GM18507 (cell line): ENCODE results near the gene UBAC2.
A peak's percentile ranks its signal among the peaks of the same experiment; 100 is the strongest.
"Not testable (repeated sequence)": the region's sequence is repeated elsewhere in the genome, so short reads cannot be mapped to it uniquely, and the experiment has no call there.

Experiments used
- DNase-seq: peaks from one replicate; pipeline ENCODE4 v3.0.0; 2011; ENCODE audit warnings: low read depth; ENCODE audit not compliant: insufficient read length; ENCODE audit errors: extremely low spot score
- FAIRE-seq: peaks from 2 replicates; lab custom pipeline; 2011; peaks lifted over from hg19 to GRCh38; lab: Jason Lieb, UNC

Gene UBAC2

DNA sequence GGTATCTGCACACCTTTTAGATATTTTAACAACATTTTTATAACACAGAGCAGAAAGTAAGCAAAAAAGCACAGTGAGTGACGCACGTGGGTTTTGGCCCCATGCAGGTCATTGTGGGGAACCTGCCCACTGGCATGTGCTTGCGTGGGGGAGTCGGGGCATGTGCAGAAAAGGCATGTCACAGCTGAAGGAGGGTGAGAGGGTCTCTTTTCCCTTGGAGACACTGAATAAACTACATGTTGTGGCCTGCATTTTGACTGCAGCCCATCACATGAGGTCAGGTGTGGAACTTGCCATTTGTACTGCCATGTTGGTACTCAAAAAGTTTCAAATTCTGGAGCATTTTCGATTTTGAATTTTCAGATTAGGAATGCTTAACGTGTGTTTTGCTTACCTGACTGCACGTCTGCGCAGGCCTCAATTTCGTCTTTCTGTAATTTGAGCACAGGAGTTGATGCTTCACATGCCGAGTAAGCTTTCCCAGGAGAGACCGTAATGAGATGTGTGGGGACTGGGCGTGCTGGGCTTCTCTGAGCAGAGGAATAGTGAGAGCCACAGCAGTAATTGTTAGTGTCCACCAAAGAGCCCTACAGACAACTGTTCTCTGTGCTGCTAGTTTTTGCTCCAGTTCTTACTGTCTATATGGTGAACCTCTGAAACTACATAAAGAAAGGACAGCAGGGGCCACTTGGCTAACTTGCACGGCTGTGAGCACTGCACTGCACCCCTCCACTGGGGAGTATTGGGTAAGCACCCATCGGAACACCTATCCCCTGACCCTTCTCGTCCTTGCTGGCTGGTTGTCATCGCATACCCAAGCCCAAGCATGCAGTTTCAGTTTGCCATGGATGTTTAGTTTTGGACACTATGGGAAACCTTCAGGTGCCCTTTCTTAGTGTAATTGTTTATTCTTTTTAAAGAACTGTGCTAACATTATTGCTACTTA is 179.5 kb downstream of the UBAC2 start:
- DNase-seq (no peak), FAIRE-seq (no peak)

DNA sequence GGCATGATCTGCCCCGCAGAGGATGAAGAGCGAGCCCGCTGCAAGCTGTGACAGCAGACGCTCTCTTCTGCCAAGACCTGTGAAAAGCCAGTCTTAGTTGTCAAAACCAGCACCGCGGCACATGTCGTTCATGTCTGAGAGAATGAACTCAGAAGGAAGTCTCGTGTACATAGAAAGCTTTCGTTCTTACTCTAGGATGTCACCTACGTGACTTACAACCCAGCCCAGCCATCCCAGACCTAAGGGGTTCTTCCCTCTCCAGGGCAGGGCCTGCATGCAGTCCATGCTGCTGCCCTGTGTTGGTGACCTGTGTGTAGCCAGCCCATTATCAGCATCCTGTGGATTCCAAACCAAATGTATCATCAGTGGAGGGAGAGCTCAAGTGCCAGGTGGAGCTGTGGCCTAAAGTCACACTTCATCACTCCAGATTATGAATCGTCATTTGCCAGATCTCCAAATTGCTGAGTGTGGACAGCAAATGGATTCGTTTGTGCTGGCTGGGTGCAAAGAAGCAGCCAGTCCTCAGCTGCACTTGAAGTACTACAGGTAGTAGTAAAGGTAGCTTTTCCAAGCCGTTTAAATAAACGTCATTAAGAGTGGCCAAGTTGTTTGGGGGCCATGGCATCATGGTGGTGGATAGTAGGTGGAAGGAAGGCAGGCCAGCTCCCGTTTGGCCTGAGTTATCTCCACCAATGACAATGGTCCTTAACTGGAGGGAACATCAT is 180.4 kb downstream of the UBAC2 start:
- DNase-seq: no peak
- FAIRE-seq: peak; percentile 95

DNA sequence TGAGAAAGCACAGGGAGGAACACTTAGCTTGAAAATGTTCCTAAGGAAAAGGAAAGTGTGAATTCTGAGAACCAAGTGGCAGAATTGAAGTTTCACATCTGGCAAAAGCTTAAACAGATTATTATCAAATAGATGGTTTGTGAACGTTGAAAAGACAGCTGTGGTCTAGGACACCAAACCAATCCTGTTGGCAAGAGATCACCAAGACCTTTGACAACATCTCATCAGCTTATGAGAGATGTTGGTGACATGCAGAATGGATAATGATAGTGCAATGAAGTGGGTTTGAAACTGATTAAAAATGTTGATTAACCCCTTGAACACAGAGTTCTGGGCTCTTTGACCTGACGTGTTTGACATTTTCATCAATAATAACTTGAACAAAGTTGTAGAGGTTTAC is 181.1 kb downstream of the UBAC2 start:
- no peak for DNase-seq
- FAIRE-seq: peak; percentile 46

DNA sequence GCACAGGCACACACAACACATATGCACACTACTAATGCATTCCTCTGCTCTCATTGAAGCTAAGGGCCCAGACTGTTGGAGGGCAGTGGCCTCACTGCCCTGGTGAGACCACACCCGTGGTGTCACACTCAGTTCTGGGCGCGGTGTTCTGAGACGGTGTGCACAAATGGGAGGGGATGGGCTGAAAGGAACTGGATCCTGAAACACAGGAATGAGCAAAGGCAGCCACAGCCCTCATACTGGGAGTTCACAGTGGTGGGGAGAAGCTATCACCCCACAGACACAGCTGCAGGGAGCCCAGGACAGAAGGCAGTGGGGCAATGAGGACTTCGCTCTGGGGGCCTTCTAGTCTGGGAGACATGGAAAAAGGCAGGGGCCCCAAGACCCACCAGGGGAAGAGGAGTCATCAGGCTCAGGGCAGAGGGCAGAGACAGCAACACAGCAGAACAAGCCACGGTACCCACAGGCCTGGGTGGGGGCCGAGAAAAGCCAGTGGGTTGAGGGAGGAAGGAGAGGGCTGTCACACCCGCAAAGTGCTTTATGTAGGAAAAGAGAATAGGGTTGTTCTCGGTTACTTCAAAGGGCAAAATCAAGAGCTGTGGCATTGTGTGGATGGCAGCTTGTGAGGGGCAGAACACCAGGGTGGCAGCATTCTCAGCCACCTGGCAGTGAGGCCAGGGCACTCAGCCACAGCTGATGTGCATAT is 181.9 kb downstream of the UBAC2 start:
- no peak for DNase-seq
- FAIRE-seq: no peak

DNA sequence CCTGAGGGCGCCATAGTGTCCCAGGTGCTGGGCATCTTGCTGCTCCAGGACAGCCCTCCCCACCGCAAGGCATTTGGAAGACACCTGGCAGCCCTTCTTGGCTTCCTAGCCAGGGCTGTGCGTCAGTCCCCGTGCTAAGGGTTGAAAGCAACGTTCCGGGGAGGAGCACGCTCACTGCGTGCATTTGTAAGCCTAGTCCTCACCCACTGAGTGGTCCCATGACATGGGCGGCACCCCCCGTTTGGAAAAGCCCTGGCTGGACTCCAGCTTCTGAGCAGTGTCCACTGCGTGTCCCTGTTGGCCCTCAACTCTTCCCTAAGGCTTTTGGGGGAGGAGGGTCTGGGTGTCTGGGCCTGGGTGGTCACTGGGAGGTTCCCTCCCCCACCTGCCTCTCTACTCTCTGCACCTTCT is 182.9 kb downstream of the UBAC2 start:
- DNase-seq: no peak
- FAIRE-seq: no peak

DNA sequence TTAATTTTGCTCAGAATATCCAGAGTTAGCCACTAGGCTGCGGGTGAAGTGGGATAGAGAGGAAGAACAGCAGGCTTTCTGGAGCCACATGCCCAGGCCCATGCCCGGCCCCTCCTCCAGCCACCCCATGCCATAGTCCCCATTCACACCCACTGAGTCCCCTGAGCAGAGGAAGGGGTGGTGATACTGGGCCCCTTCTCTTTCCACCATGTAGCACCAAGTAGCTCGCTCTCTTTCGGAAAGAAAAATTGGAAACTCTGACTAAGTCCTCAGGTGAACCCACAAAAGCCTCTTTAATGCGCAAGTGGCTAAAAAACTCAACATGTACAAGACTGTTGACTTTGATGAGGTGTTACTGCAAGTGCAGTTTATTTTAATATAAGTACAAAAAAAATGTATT is 183.3 kb downstream of the UBAC2 start:
- FAIRE-seq (no peak), DNase-seq (no peak)

DNA sequence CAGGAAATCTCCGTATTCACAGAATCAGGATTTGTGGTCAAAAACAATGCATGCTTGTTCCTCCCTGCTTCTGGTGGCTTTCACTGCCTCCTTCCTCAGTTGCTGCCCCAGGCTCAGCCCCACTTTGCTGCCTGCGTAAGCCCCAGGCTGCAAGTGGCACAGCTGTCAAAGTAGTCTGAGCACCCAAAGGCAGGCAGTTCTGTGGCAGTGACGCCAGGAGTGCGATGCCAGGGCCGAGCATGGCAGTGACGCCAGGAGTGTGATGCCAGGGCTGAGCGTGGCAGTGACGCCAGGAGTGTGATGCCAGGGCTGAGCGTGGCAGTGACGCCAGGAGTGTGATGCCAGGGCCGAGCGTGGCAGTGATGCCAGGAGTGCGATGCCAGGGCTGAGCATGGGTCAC is 183.8 kb downstream of the UBAC2 start:
- FAIRE-seq (no peak), DNase-seq (no peak)

DNA sequence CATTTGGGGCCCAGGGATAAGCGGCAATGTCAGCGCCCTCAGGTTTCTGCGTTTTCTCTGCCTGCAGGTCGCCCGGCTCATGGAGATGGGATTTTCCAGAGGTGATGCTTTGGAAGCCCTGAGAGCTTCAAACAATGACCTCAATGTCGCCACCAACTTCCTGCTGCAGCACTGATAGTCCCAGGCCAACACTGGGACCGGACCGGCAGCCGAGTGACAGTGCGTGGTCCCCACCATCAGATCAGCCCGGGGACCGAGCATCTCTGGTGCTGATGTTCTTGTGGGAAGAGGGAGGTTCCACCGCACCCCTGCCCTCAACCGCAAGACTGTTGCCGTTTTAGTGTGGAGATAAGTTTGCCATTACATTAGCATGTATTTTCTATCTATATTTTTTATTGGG is 184.5 kb downstream of the UBAC2 start:
- FAIRE-seq: no peak
- no peak for DNase-seq

DNA sequence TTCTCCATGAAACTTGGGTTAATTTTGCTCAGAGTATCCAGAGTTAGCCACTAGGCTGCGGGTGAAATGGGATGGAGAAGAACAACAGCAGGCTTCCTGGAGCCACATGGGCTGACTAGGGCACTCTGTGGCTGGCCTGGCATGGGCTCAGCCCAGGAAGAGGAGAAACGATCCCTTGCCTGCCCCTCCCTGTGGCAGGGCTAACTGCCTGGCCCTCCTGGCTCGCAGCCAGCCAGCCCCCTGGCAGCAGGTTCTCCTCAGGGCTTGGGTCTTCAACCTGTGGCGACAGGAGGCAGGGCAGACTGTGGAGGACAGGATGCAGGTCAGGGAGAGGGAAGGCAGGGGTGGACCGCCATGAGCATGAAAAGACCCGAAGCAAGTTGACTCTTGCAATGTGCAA is 185.3 kb downstream of the UBAC2 start:
- DNase-seq: no peak
- no peak for FAIRE-seq

DNA sequence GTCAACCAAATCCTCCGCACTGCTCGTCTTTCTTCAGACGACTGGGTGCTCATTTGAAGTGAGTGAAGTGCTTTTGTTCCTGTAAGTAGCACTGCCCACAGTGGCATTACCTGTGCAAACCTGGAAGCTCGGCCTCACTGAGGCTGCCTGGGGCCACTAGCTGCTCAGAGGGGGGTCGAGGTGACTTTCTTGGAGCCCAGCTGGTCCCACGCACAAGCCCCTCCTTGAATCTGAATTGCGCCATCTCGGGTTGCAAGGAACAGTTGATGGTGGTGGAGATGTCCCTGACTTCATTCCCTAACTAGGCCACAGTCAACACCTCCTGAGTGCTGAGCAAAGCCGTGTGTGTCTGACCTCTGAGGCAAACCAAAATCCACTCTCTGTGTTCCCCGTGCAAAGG is 185.8 kb downstream of the UBAC2 start:
- DNase-seq: no peak
- FAIRE-seq: no peak

DNA sequence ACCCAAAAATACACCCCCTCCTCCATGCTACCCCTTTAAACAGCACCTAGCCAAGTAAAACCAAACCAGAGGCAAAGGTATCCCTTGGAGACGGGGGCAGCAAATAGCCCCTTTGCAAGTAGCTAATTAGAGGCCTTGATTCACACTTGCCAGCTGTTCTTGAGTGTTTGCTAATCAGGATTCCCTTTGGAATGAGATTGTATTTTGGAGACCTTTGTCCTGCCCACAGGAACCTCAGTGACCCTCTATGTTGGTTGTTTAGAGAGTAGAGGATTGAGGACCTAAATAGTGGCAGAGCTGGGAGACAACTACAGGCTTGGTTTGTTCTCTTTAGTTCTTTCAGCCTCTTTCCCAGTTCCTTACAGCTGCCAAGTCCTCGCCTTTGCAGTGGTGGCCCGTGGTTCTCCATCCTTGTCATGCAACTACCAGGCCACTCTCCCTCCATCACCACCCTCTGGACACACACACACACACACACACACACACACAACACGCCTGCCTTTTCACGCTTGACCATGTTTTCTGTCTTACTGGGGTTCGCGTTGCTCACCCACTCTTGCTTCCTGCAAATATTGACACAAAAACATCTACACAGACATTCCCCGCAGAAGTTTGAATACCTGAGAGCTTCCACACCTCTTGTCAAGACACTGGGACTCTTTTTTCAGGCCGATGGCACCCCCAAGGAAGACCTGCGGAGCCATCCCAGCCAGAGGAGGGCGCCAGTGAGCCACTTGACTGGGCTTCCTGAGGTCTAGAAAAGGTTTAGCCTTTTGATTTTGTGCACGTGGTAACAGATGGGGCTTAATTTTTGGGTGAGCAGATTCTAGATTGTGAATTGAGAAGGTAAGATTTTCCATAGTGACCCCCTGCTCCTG is 186.5 kb downstream of the UBAC2 start:
- FAIRE-seq (peak; percentile 94), DNase-seq (peak; percentile 64)

DNA sequence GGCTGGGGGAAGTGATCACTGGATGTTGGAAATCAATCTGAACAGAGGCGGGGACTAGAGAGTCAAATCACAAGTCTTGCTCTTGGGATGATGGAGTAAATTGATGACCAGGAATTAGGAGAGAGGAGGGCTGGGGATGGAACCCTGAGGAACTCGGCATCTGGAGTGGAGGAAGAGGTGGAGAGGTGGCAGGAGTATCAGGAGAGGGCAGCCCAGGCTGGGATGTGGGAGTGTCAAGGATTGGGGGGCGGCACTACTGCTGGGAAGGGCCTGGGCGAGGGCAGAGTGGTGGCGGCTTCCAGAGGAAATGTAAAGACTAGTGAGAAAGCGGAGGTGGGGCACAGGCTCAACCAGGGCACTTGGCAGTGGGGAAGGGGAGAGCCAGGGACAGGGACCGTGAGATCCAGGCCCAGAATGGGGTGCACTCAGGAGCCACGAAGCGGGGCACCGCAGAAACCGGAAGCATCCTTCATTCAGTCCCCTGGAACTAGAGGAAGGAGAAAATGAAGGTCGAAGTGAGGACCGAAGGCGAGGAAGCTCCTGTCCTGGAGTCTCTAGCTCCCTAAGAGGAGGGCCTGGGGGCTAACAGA is 187.8 kb downstream of the UBAC2 start:
- no peak for FAIRE-seq

DNA sequence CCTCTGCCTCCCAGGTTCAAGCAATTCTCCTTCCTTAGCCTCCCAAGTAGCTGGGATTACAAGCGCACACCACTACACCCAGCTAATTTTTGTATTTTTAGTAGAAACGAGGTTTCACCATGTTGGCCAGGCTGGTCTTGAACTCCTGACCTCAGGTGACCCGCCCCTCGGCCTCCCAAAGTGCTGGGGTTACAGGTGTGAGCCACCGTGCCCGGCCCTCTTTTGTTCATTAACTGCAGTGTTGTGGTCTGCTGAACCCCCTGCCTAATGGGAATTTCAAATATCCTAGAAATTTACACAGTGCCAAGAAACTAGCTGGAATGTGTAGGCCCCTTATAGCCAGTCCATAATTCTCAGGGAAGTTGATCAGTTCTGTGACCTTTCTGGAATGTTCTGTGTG is 188.4 kb downstream of the UBAC2 start:
- not testable (repeated sequence) for DNase-seq, FAIRE-seq

More for the DNA sequence above, 187.8 kb downstream of the UBAC2 start:
- no peak for DNase-seq

DNA sequence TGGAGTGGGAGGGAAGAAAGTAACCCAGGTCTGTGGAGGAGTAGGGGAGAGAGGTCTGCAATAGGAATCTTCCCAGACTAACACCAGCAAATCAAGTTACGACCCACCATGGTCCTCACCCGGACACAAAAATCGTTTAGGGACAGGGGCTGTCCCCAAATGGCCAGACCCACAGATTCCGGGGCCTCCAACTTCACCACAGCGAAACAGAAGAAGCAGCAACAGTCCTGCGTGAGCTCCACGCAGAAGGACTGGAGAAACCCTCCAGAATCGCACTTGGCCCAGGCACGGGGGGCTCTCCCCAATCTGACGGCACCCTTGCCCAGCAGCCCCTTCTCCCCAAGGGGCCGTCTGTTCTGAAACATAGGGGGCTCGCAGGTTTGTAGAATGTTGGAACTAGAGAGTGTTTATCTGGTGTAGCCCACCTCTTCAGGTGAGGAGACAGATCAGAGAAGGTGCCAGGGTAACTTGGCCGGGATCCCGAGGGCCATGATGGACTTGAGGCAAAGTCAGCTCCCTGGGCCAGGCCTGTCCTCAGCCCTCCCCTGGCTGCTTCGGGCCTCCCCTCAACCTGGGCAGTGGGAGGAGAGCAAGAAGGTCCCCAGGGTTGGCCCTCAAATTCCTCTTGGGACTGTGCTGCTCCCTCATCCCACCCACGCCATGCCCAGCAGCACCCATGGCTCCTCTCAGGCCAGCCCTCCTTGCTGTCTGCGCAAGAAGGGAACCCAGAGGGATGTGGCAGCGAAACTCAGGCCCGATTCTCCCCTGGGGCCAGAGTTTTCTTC is 189.1 kb downstream of the UBAC2 start:
- no peak for FAIRE-seq

DNA sequence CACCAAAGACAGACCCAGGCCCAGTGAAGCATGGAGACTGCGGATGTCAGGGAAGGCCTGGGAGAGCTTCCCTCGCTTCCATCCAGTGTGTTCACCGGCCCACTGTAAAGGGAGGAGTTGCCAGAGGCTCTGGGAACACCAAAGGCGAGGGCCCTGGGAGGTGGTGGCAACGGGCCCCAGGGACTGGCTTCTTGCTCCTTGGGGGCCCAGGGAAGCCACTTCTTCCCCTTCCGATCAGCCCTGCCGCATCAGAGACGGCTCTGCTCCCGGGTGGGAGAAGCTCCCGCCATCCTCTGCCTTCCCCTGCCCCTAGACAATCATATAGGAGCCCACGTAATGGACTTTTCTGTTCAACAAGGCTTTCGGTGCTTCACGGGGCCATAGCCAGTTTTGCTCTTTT is 189.9 kb downstream of the UBAC2 start:
- FAIRE-seq (no peak), DNase-seq (no peak)

More for the DNA sequence above, 189.1 kb downstream of the UBAC2 start:
- DNase-seq: no peak

DNA sequence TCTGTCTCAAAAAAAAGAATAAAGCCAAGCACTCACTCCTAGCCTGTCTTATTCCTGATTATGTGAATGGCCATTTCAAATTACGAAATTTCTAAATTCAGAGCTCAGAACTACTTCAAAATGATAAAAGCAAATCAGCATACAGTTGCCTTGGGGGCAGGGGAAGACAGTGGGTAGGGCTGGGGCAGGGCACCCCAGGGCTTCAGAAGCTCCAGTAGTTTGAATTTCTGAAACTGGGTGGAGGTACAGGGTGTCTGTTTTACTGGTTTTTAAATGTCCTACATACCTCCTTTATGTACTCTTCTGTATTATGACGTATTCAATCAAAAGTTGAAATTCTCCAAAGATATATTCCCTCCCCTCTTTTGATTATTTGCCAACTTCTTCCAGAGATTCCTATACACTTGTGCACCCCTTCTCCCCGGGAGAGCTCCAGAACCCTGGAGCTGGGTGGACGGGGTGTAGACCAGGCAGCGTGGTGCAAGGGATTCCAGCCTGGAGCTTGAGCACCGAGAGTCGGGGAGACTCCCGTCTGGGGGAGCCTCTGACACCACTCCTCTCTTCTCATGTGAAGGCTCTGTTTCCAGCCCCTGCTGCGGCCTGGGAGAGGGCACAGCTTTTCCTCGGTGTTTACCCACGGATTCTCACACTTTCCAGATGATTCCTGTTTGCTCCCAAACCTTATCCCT is 191.3 kb downstream of the UBAC2 start:
- DNase-seq: no peak
- FAIRE-seq: no peak

DNA sequence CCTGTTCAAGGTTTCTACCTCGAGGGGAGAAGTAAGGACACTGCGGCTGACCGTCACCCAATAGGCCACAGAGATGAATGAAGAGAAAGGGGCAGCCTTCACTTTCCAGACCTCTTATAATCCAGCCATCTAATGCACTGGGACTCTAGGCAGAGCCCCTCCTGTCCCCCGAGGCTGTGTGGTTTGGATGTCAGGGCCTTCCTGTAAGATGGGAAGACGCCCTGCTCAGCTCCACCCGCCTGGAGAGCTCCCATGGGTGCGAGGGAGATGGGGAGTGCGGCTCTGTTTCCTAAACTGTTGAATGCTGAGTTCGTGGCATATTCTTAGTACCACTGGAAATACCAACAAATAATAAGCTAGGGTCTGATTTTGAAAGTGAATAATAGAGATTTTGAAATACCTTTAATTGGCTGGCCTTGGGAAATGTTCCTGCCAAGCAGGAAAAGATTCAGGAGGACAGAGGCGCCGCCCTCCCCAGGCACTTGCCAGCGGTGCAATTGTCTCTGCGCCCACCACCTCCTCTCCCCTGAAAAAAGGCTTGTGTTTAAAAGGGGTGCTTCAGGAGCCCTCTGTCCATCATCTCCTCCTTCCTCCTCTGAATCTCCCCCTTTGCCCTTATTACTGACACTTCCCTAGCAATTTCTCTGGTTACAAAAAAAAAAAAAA is 191.9 kb downstream of the UBAC2 start:
- no peak for DNase-seq
- FAIRE-seq: no peak
